K562 (cell line): ENCODE data around the gene UBE2L3. TPM values are rescaled to one million over a fixed set of nuclear protein-coding genes. Genes with fewer than 3 reads are reported as not detected.

ENCODE experiments used
- ARID3B ChIP-seq: fragments of 250-450 bp; sonication (Bioruptor Pico); IDR thresholded peaks from 2 replicates; pipeline ENCODE4 v1.4.0; 2020; ENCODE audit warnings: borderline replicate concordance
- ATF6 ChIP-seq: sonication (generic); formaldehyde crosslinking; IDR thresholded peaks from 2 replicates; pipeline ENCODE4 v1.4.0; 2020; ENCODE audit warnings: mild to moderate bottlenecking, missing genetic modification reagents
- BACH1 ChIP-seq: fragments of 200-800 bp; sonication (Bioruptor generic); IDR thresholded peaks from 2 replicates; pipeline ENCODE4 v1.6.1; 2016; ENCODE audit warnings: missing genetic modification characterization, missing compliant biosample characterization
- BRD9 ChIP-seq: fragments of 450-650 bp; IDR thresholded peaks from 2 replicates; pipeline ENCODE4 v1.6.1; 2018; ENCODE audit warnings: low read depth; ENCODE audit not compliant: partially characterized antibody
- CBX1 ChIP-seq: sonication (generic); IDR thresholded peaks from 2 replicates; pipeline ENCODE4 v1.6.1; 2016; ENCODE audit warnings: antibody characterized with exemption, low read depth, mild to moderate bottlenecking
- HDAC6 ChIP-seq: IDR thresholded peaks from 2 replicates; pipeline ENCODE4 v1.6.1; 2012; ENCODE audit warnings: low read depth, mild to moderate bottlenecking, control low read depth, inconsistent platforms, low read length, moderate library complexity
- HNRNPH1 ChIP-seq: fragments of 200-400 bp; formaldehyde crosslinking; optimal IDR thresholded peaks from 2 replicates; pipeline ENCODE3; 2017; ENCODE audit warnings: low read depth, mild to moderate bottlenecking, low read length, moderate library complexity
- MAFK ChIP-seq: IDR thresholded peaks from 2 replicates; pipeline ENCODE4 v1.6.1; 2011; ENCODE audit warnings: low read length, improper control_type of control experiment
- NEUROD1 ChIP-seq: fragments of 150-350 bp; IDR thresholded peaks from 2 replicates; pipeline ENCODE4 v1.6.1; 2014; ENCODE audit warnings: borderline replicate concordance, low read length, low read depth; ENCODE audit not compliant: partially characterized antibody
- NFRKB ChIP-seq: fragments of 450-650 bp; IDR thresholded peaks from 2 replicates; pipeline ENCODE4 v1.6.1; 2016; ENCODE audit warnings: low read depth
- NR2C1 ChIP-seq, 2 experiments: fragments of 450-650 bp; IDR thresholded peaks; 2 replicates each; pipeline ENCODE4 v1.6.1; 2017; ENCODE audit warnings: mild to moderate bottlenecking in 2 of 2, antibody characterized with exemption in 1 of 2, inconsistent platforms in 1 of 2, missing compliant biosample characterization in 1 of 2, missing genetic modification characterization in 1 of 2
- NR3C1 ChIP-seq: sonication (generic); formaldehyde crosslinking; IDR thresholded peaks from 2 replicates; pipeline ENCODE4 v1.8.1; 2022; ENCODE audit warnings: missing genetic modification reagents
- PHF20 ChIP-seq: fragments of 450-650 bp; IDR thresholded peaks from 2 replicates; pipeline ENCODE4 v1.6.1; 2018; ENCODE audit not compliant: partially characterized antibody
- RBBP5 ChIP-seq: fragments of 200-600 bp; sonication (generic); IDR thresholded peaks from 2 replicates; pipeline ENCODE4 v1.6.1; 2012; ENCODE audit warnings: borderline replicate concordance, mild to moderate bottlenecking, low read length, control low read depth, inconsistent platforms; ENCODE audit not compliant: insufficient read depth, poor library complexity, severe bottlenecking
- RBM25 ChIP-seq: fragments of 200-400 bp; formaldehyde crosslinking; IDR thresholded peaks from 2 replicates; pipeline ENCODE4 v1.6.1; 2018; ENCODE audit warnings: low read length, low read depth, moderate library complexity; ENCODE audit not compliant: severe bottlenecking
- SIN3B ChIP-seq: fragments of 450-650 bp; IDR thresholded peaks from 2 replicates; pipeline ENCODE4 v1.6.1; 2017; ENCODE audit warnings: low read depth, mild to moderate bottlenecking, moderate library complexity
- SMAD4 ChIP-seq: fragments of 250-450 bp; sonication (Bioruptor Pico); conservative IDR thresholded peaks from 2 replicates; pipeline ENCODE4 v1.8.0; 2021; ENCODE audit warnings: inconsistent platforms, mild to moderate bottlenecking, moderate library complexity
- SMC3 ChIP-seq: conservative IDR thresholded peaks from 2 replicates; pipeline ENCODE4 v1.6.1; 2011; ENCODE audit warnings: low read depth, low read length, improper control_type of control experiment; ENCODE audit not compliant: insufficient read depth
- TAF7 ChIP-seq: fragments of 450-650 bp; IDR thresholded peaks from 2 replicates; pipeline ENCODE4 v1.6.1; 2016; ENCODE audit warnings: missing genetic modification characterization, missing compliant biosample characterization
- ZFP36 ChIP-seq: fragments of 150-350 bp; IDR thresholded peaks from 2 replicates; pipeline ENCODE4 v1.6.1; 2018; ENCODE audit warnings: low read length, low read depth; ENCODE audit not compliant: partially characterized antibody
- ZKSCAN1 ChIP-seq: fragments of 150-350 bp; IDR thresholded peaks from 2 replicates; pipeline ENCODE4 v1.6.1; 2016; ENCODE audit warnings: low read depth, low read length
- ZNF586 ChIP-seq: fragments of 450-650 bp; formaldehyde crosslinking; conservative IDR thresholded peaks from 2 replicates; pipeline ENCODE4 v1.4.0; 2020; ENCODE audit warnings: mild to moderate bottlenecking, moderate library complexity
- ZNF75A ChIP-seq: fragments of 450-650 bp; formaldehyde crosslinking; IDR thresholded peaks from 2 replicates; pipeline ENCODE4 v1.4.0; 2020; ENCODE audit warnings: mild to moderate bottlenecking
- polyA plus RNA-seq, 8 experiments: library from polyadenylated mRNA; depleted of rRNA in 4 of 8; stranded (reverse) in 5 of 8; unstranded in 3 of 8; fragments of >200 nt; fragmentation: Nextera tagmentation in 2 of 8; fragmentation: Illumina TruSeq in 1 of 8; extraction: Ambion mirVana in 2 of 8; extraction: Trizol in 1 of 8; gene quantifications; 2 replicates each; pipeline versions ENCODE4 v1.2.1 to v1.2.3, GENCODE V29; 2011 to 2014; ENCODE audit warnings: inconsistent platforms in 1 of 8, missing spikeins in 1 of 8
- total RNA-seq, 7 experiments: library from RNA; depleted of rRNA in 6 of 7; stranded (reverse); fragments of >200 nt in 6 of 7; fragmentation: Illumina TruSeq in 2 of 7; extraction: Trizol in 2 of 7; gene quantifications; 2 replicates each; pipeline versions ENCODE4 v1.2.1 to v1.2.3, GENCODE V29; 2011 to 2021; ENCODE audit warnings: low replicate concordance in 1 of 7
- TF ChIP-seq, protein P1 (sequence below): fragments of 450-650 bp; IDR thresholded peaks from 2 replicates; pipeline ENCODE4 v1.6.1; 2018; ENCODE audit warnings: mild to moderate bottlenecking, low read depth; ENCODE audit not compliant: partially characterized antibody

Gene UBE2L3
- total and polyA plus RNA-seq, 9 of the 15 experiments (the other 6 are each of a cell fraction or from before 2014, with no cell fraction given) = 215 to 625 (median 285) TPM

GRCh38 chr22:21643533-21644357, 76.2 kb downstream of the UBE2L3 start (continued):
- TF ChIP-seq NR3C1 (no peak), HDAC6 (peak; percentile 59; the same call in 1 of the 2 replicates), ZNF586 (no peak), HNRNPH1 (no peak), BRD9 (no peak), SMC3 (peak; percentile 24), TAF7 (no peak), PHF20 (no peak), ATF6 (CRISPR knock-in tag) (no peak), ARID3B (no peak), NEUROD1 (peak; percentile 17), SMAD4 (no peak), CBX1 (no peak), NR2C1 (IDR thresholded peaks at IDR 0.05) (no peak), NR2C1 (tag; IDR thresholded peaks at IDR 0.05) (no peak), ZFP36 (peak; percentile 30), BACH1 (tag) (no peak), NFRKB (no peak), RBBP5 (no peak), SIN3B (no peak), MAFK (peak; percentile 35; the same call in 1 of the 2 replicates), ZNF75A (CRISPR knock-in tag) (no peak), ZKSCAN1 (no peak), RBM25 (no peak)
- TF ChIP-seq, protein P1, sequence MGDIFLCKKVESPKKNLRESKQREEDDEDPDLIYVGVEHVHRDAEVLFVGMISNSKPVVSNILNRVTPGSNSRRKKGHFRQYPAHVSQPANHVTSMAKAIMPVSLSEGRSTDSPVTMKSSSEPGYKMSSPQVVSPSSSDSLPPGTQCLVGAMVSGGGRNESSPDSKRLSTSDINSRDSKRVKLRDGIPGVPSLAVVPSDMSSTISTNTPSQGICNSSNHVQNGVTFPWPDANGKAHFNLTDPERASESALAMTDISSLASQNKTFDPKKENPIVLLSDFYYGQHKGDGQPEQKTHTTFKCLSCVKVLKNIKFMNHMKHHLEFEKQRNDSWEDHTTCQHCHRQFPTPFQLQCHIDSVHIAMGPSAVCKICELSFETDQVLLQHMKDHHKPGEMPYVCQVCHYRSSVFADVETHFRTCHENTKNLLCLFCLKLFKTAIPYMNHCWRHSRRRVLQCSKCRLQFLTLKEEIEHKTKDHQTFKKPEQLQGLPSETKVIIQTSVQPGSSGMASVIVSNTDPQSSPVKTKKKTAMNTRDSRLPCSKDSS = no peak
